Omental fat pad (tissue), 4 donors: ENCODE data around the gene TMEM94. TPM values are rescaled to one million over a fixed set of nuclear protein-coding genes. Genes with fewer than 3 reads are reported as not detected.

Source experiments
- ATAC-seq: fragments of 150-250 bp; one replicate; pipeline ENCODE4 v1.9.1; 2016; ENCODE audit warnings: mild to moderate bottlenecking, moderate library complexity; ENCODE audit not compliant: low FRiP score
- DNase-seq: peaks from one replicate; pipeline ENCODE4 v3.0.0-alpha.2; 2019; ENCODE audit warnings: low spot score
- total RNA-seq, 4 donors: library from RNA; depleted of rRNA; stranded (reverse); fragments of >200 nt; gene quantifications; one replicate each; pipeline ENCODE4 v1.1.0, GENCODE V29; 2016
- TF ChIP-seq, protein P1 (sequence below), 3 donors: fragments of 450-650 bp; IDR thresholded peaks; one replicate each; pipeline ENCODE4 v1.5.1; 2016 to 2017; ENCODE audit warnings: antibody characterized with exemption in 3 of 3, mild to moderate bottlenecking in 3 of 3, moderate library complexity in 2 of 3

The TMEM94 gene
- total RNA-seq, 4 donors from 2014 or later: 27.9 to 66.0 (median 46.1) TPM

- TF ChIP-seq, protein P1, sequence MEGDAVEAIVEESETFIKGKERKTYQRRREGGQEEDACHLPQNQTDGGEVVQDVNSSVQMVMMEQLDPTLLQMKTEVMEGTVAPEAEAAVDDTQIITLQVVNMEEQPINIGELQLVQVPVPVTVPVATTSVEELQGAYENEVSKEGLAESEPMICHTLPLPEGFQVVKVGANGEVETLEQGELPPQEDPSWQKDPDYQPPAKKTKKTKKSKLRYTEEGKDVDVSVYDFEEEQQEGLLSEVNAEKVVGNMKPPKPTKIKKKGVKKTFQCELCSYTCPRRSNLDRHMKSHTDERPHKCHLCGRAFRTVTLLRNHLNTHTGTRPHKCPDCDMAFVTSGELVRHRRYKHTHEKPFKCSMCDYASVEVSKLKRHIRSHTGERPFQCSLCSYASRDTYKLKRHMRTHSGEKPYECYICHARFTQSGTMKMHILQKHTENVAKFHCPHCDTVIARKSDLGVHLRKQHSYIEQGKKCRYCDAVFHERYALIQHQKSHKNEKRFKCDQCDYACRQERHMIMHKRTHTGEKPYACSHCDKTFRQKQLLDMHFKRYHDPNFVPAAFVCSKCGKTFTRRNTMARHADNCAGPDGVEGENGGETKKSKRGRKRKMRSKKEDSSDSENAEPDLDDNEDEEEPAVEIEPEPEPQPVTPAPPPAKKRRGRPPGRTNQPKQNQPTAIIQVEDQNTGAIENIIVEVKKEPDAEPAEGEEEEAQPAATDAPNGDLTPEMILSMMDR (IDR thresholded peaks at IDR 0.05): no peak
- ATAC-seq (no peak), DNase-seq (no peak)
Observed at GRCh38 chr17:75463603-75464002, 7.2 kb downstream of the TMEM94 start.

GRCh38 chr17:75465039-75465438, 8.6 kb downstream of the TMEM94 start:
- ATAC-seq: no peak
- no peak for DNase-seq
- TF ChIP-seq, protein P1 (IDR thresholded peaks at IDR 0.05): no peak

DNA sequence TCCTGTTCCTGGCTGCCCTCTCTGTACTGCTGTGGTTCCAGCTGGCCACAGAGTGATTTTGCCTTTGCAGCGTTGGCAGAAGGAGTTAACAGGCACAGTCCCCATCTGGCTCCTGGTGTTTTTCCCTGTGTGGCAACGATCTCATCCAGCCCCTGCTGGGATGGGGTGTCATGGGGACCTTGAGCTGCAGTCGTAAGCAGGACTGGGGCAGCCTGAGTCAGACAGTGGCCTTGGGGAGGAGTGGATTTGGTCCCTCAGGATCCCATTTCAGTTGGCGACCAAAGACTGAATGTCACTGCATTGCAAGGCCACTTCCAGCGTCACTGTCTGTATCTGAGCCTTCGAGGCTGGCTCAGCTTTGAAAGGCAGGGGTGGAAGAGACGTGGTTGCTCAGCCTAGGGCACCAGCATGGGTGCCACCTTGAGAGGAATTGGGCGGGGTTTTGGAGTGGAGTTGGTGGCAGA, 11.9 kb downstream of the TMEM94 start:
- TF ChIP-seq, protein P1 (IDR thresholded peaks at IDR 0.05): no peak
- ATAC-seq: no peak
- DNase-seq: no peak

DNA sequence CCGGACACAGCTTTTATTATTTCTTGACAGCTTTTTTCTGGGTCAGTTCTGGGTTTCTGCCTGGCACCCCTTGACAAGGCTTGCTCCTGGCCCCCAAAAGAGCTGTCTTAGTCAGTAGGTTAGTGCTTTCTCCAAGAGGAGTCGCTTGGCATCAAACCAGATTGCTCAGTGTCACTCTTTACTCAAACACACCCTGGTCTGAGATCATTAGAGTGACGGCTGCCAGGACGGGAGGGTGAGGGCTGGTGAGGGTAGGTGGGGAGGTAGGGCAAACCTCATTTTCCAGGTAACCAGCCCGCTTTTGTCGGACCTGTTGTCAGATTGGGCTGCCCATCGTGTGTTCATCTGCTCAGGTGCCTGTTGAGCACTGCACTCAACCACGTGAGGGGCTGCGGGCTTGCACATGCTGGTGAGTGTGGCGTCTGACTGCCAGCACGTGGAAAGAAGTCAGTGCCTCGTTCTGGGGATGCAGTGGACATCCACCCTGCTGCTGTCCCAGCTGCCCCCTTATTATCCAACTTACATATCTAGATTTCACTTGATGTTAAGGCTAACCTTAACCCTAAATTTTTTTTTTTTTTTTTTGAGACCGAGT, 12.4 kb downstream of the TMEM94 start:
- ATAC-seq: peak; percentile 23
- TF ChIP-seq, protein P1 (IDR thresholded peaks at IDR 0.05): no peak
- no peak for DNase-seq

DNA sequence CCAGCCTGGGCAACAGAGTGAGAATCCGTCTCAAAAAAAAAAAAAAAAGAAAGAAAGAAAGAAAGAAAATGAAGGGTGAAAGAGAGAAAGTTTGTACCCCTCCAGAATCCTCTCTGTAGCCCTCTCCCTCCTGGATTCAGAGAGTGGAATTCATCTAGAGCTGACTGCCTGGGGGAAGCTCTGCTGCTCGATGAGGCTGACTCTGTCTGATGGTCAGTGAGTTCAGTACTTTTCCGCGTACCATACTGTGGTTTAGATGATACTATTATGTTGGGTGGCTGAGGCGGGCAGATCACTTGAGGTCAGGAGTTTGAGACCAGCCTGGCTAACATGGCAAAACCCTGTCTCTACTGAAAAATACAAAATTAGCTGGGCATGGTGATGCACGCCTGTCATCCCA, 14.8 kb downstream of the TMEM94 start:
- DNase-seq (no peak), ATAC-seq (no peak)
- TF ChIP-seq, protein P1 (IDR thresholded peaks at IDR 0.05): no peak

GRCh38 chr17:75472119-75472518, 15.7 kb downstream of the TMEM94 start:
- no peak for DNase-seq
- ATAC-seq: no peak
- TF ChIP-seq, protein P1 (IDR thresholded peaks at IDR 0.05): no peak

DNA sequence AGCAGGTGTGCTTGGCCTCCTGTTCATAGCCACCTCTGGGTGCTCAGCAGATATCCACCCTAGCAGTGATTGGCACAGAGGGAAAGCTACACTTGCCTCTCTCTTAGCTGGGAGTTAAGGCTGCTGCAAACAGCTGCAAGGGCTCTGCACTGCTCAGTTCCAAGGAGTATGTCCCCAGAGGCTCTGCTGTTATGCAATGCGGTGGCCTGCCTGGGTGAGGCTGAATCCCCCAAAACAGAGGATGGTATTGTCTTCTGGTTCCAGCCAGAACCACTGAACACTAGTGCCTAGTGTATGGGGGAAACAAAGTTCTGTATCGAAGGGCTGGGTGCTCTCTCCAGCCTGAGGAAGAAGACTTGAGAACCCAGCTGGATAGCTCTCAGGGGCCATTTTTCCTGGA, 16.8 kb downstream of the TMEM94 start:
- DNase-seq: no peak
- TF ChIP-seq, protein P1 (IDR thresholded peaks at IDR 0.05): no peak
- ATAC-seq: no peak
